HL-60/S4 treated with retinoic acid at 250 ng/mL for 4 days and 3 days (cell line): ENCODE data around the gene ISL1.

Experiments used
- in situ Hi-C: fragments of 300-500 bp; cut with MboI; formaldehyde crosslinking; loops from 2 replicates; pipeline ENCODE4 v1.7.0; 2022; ENCODE audit warnings: low sequenced_read_pairs

ISL1 gene

DNA sequence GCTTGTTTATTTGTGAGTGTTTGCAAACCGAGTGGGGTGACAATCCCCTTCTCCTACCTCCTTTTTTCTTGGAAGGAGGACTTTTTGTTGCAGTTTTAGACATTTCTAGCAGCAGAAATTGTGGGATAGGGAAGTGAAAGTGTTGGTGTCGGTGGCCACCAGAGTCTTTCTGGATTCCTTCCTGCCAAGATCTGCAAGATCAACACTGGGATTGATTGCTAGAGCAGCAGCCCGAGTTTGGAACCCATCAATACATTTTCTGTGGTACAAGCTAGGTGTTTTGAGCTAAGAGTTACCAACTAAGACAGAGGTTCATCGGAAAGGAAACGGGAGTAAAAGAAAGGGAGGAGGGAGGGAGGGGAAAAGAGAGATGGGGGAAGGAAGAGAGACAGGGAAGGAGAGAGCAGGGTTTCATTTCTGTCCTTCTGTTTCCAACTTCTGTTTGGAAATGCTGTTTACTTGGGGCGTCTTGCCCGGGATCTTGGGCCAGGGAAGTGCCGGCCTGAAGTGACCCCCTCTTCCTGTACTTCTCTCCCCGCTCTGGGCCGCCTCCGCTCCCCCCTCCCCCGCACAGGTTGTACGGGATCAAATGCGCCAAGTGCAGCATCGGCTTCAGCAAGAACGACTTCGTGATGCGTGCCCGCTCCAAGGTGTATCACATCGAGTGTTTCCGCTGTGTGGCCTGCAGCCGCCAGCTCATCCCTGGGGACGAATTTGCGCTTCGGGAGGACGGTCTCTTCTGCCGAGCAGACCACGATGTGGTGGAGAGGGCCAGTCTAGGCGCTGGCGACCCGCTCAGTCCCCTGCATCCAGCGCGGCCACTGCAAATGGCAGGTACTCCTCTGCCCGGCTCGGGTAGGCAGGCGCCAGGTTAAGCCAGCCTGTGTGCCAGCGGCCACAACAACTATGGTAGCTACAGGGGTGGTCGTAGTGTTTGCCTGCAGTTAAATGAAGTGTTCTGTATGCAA, 4.0 kb downstream of the ISL1 start:
- in situ Hi-C loops: no loop called here

DNA sequence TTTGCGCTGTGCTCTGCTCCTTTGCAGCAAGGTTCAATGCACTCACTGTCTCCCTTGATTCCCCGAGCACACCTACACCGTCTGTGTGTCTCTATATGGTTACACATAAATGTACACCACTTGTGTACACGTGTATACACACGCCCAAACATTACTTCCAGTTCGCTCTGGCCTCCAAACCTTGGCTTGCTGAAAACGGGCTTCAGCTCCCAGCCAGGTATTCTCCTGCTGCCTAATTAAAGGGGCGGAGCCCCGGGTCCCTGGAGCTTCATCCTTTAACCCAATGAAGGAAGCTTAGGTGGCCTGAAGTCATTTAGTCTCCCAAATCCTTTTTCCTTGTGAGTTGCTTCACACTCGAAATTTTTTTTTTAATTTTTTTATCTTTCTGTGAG, 4.6 kb downstream of the ISL1 start:
- in situ Hi-C loops: no loop called here

DNA sequence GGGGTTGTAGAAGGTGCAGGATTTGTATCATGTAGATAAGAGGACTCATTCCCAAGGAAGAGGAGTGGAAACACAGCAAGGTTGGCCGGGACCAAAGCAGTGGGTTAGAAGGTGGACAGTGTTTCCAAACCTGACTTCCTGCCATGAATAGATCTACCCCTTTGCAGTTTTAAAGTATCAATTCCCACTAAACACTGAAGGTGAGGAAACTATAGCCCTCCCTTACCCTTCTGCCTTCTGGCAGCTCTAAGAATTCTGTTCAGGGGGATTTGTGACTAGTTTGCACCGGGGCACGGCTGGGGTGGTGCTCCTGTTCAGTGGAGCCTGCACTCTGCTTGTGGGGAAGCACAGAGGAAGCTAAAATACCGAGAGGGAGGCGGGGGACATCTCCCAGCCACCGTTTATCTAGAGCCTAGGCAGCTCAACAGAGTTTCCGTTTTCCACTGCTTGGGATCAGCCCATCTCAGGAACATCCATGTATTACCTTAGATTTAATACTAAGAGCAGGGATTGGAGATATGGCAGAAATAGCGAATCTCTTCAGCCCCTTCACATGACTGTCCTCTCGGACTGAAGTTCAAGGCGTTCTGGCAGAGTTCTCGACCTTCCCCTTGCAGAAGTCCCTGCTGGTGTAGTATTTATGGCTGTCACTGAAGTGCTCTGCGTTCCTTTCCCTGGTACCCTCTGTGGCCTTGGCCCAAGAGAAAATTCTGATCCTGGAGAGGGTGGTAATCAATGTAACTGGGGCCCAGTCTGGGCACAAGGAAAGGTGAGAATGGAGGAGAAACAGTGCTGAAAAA, 5.4 kb downstream of the ISL1 start:
- in situ Hi-C loops: no loop called here

DNA sequence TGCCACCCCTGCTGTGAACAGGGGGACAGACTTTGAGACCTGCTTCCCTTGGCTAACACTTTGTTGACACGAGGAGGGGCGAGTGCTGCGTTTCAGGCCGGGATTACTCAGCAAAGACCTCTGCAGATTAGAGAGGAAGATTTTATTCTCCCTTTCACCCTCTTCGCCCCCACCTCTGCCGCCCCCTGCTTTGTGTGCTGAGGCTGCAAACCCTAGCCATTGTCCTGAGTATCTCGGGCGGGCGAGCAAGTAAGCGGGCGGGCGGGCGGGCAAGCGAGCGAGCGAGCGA, 6.0 kb downstream of the ISL1 start:
- in situ Hi-C loops: no loop called here

DNA sequence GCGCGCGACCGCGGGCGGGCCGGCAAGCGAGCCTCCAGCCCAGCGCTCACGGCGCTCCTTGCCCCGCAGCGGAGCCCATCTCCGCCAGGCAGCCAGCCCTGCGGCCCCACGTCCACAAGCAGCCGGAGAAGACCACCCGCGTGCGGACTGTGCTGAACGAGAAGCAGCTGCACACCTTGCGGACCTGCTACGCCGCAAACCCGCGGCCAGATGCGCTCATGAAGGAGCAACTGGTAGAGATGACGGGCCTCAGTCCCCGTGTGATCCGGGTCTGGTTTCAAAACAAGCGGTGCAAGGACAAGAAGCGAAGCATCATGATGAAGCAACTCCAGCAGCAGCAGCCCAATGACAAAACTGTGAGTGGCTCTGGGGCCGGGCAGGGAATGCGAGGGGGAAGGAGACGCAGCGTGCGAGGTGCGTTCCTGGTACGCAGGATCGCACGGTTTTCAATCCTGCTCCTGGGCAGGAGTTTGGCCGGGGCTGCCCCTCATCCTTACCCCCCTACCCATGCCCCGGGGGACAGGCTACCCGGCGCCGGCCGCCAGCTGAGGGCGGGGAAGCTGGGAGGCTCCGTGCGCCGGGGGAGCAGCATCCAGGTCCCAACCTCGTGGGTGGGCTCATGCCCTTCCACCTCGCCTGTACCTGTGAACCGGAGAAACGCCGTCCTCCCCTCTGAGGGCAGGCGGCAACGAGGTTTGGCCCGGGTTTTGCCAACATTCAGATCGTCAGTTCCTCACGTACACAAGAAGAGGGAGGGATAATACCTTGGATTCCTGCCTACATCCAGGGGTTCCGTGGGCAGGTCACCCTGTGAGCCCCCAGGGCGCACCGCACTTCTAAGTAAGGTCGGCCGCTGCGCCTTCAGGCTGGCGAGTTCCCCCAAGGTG, 6.6 kb downstream of the ISL1 start:
- in situ Hi-C loops: no loop called here

DNA sequence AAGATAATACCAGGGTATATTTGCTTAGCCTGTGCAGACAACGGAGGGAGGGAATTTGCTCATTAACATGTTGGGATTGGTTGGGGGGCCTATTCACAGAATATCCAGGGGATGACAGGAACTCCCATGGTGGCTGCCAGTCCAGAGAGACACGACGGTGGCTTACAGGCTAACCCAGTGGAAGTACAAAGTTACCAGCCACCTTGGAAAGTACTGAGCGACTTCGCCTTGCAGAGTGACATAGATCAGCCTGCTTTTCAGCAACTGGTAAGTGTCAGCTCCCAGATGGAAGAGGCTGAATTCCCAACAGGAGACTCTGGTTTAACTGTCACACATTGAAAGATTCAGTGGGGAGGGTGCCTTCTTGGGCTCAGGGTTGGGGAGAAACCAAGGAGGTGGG, 7.9 kb downstream of the ISL1 start:
- in situ Hi-C loops: no loop called here

DNA sequence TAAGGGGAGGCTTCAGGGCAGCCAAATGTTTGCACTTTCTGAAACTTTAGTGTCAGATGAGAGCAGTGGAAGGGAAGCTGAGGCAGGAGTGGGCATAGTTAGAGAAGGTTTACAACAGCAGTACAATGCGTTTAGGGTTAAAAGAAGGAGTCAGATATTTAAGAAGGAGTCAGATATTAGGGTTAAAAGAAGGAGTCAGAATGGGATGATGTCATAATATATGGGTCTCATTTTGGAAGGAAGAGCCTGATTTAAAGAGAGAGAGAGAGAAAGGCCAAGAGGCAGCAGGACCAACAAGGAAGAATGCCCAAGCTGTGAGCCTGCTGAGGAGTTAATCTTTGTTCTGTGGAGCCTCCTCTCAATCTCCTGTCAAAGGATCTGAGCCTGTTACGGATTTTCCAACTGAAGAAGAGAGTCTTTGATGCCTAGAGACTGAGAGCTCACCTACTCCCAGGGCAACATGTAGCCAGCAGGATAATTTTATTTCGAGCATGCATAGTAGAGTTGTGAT, 9.5 kb downstream of the ISL1 start:
- in situ Hi-C loops: no loop called here

DNA sequence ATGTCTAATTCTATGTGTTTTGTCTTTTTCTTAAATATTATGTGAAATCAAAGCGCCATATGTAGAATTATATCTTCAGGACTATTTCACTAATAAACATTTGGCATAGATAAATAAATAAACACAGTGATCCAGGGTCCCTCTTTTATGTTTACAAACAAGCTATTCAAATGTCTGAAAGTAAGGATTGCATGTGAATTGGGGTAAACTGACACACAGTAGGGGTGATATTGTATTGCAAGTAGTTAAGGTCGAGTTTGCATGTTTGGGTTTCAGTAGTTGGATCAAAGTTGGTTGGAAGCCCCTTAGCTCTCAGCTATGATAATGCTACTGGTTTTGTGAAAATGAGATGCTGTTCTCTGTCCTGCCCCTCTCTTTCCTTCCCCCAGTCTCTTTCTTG, 11.4 kb downstream of the ISL1 start:
- in situ Hi-C loops: no loop called here

DNA sequence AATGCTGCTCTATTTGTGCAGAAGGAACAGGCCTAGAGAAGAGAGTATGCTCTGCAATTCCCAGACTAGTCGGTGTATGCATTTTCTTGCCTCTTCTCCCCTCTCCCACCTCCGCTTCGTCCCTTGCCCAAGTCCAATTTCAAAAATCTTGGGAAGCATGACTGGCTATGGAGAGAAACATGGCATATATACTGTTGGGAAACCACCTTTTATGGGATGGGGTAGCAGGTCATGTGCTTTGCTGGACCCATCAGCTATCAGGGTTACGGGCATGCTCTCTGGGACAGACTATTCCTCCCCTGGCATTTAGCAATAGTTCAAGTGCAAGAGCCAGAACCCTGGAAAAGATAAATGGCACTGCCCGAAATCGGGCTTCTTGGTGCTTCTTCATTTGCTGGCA, 12.0 kb downstream of the ISL1 start:
- in situ Hi-C loops: no loop called here

DNA sequence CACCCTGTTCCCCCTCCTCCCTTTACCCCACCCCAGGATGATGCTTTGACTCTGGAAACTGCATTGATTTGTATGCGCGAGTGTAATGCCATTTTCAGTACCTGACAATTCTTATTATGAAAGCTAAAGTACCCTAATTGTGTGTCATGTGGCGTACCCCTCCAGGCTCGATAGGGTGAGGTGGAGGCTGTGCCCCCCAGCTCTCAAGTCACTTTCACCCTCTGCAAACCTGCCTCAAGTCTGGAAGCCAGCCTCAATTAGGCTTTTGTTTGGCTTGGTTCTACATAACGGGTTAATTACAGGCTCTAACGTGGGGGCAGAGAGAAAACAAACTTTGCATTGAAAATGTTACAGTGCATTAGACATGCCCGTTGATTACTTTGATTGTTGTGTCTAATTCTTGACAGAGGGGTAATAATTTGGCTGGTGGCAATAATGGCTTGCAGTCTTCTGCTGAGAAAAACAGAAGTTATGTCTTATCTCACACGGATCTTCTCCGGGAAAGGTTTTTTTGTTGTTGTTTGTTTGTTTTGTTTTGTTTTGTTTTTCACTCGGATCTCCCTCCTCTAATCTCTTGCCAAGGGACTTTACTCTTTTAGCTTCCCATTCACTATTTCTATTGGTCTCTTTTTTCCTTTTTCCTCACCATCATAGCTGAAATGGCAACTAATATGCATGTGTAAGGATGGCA, 12.6 kb downstream of the ISL1 start:
- in situ Hi-C loops: no loop called here

DNA sequence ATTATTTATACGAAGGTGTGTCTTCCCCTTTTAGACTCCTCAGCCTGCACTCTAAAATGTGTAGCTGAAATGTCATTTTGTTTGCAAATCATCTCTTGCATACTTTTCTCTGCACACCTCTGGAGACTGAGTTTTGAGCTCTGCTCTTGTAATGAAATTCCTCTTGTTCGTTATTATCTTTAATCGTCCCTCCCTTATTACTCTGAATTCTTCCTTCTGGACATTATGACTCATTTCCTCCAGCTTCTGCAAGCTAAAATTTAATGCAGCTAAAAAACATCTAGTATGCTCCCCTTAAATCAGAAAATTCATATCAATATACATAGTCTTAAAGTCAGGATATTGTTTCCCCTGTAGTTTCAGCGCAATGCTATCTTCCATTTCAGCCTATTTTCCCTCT, 13.5 kb downstream of the ISL1 start:
- in situ Hi-C loops: no loop called here

DNA sequence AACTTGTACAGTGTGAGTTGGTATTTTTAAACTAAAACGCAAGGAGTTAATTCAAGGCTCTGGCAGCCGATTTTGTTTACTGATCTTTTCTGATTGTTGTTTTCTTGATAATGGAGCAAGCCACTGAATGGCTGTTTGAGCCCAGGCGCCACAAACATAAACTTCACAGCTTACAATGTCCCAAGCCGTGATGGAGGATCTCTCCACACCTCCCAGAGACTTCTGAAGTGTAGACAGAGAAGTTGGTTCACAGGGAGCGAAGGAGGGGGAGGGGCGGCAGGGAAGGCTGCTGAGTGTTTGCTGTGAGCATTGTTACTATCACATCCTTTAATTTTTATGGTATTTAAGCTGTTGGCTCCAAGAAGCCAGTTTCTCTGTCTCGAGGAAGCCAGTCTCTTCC, 14.7 kb downstream of the ISL1 start:
- in situ Hi-C loops: no loop called here

DNA sequence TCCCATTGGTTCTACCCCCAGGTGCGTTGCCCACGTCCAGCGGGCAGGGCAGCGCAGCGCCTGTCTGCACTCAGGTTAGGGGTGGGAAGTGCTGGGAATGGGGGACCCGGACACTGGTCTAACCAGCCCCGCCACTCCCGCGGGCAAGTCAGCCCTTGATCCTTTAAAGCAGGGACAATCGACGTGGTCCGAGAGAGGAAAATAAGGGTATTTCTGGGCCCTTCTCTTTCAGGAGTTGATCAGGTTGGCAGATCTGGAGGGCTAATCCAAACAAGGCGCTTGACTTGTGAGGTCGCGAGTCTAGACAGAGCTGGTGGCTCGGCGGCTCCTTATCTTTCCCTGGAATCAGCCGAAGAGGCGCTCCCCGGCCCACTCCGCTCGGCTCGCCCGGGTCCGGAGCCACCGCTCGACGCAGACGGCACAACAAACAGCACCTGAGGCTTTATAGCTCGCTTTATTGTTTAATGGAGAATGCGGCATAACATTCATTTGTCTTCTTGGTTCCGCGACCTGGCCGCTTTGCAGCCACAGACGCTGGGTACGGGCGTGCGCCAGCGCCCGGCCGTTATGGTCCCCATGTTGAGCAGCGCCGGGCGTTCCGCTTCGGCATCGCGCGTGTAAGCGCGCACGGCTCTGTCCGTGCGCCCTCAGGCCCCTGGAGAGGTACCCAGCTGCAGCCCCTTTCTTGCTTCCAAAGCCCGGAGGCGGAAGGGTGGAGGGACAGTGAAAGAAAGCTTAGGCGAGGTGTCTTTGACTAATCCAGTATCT, 15.8 kb downstream of the ISL1 start:
- in situ Hi-C loops: no loop called here

DNA sequence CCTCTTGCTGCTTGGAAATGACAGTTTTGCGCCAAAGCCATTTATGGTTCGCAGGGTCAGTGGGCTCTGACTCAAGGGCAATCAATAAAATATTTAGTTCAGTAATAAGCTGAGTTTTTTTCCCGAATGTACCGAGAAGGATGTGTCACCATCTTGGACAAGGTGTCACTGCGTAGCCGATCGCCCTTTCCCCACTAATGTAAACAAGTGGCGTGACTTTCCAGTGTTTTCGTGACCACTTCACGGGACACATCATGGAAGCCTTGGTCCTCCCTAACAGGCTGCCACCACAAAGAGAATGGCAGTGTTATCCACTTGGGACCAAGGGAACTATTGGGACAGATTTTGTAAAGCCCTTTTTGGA, 16.4 kb downstream of the ISL1 start:
- in situ Hi-C loops: no loop called here

DNA sequence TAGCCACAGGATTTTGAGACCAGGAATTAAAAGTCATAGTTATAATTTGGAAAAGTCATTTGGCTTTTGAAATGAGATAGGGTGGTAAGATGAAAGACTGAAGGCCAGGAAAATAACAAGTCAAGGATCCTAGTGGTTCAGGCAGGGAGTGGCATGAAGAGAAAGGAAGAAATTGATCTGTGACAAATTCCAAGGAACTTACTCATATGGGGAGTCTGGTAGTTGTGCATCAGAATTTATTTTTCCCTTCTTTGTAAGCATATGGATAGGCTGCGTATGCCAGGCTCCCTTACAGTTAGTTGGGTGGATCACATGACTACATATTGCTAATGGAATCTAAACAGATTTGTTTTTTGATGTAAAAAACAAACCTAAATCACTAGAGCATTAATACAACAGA, 21.0 kb downstream of the ISL1 start:
- in situ Hi-C loops: no loop called here

DNA sequence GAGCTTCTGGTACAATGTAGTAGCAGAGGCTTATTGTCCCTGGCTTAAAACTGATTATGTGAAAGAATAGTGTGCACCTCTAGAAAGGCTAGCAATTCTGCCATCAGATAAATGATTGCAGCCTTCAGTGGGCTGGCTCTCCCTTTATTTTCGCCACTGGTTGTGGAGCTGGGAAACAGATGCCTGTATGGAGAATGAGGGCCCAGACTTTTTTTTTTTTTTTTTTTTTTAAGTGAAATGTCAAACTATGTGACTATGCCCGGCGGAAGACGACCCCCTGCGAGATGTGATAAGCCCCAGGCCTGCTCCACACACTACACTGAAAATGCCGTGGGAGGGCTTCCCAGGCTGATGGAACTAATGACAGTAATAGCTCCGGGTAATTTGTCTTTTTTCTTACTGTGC, 28.7 kb downstream of the ISL1 start:
- in situ Hi-C loops: no loop called here

DNA sequence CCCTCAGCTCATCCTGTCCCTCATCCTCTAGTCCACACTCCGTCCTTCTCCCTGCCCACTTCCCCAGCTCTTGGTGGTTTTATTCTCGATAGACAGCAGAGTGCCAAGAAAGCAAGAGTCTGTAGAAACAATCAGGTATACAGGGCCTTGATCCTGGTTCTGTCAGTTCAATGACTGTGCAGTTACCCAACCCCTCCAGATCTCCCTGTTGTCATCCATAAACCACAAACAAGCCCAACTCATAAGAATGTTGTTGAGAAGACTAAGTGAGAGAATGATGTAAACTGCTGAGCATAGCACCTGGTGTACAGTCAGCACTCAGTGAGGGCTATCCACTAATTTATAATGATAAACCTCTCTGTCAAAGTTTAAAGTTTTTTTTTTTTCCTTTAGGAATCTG, 31.3 kb downstream of the ISL1 start:
- in situ Hi-C loops: no loop called here

DNA sequence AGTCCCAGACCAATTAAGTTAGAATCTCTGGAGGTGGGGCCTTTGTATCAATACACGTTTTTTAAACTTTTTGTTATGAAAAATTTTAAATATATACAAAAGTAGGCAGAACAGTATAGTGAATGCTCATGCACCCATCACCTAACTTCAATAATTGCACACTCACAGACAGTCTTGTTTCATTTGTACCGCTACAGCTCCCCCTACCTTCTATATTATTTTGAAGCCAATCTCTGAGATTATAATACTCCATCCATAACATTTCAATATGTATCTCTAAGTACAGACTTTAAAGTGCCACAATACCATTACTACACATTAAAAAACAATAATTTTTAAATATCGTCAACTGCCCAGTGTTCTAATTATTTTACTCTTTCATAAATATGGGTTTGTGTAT, 32.9 kb downstream of the ISL1 start:
- in situ Hi-C loops: no loop called here

DNA sequence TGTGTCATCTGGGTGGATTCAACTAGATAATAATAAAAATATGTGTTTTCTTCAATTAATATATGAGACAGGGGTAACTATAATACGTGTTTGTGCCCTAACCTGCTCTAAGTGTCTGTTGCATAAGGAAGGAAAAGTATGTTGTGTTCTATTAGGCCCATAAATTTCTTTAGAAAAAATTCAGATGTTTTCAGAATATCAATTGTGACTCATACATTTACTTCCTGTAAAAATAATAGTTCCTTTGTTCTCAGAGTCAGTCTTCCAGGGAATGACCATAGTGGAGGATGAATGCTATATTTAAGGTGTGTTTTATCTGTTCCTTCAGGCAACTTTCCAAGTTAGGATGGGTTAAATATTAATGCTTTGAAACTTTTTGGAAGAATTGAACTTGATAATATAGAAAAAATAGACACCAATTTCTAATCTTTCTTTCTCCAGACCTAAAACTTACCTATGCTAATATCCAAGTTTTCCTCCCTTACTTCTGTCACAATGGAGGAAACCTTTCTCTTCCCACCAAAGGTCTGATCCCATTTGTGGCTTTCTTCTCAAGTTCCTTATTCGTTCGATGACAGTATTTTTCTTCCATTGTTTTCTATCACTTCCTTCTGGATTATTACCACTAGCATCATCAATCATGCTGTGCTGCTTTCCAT, 49.9 kb downstream of the ISL1 start:
- in situ Hi-C loops: no loop called here
